NCI-H1417 (cell line): ENCODE results near the gene ABHD1.
A peak's percentile ranks its signal among the peaks of the same experiment; 100 is the strongest.

Source experiments
- DNase-seq, 3 experiments: peaks; one replicate each; lab custom pipeline; 2025; lab: John Stamatoyannopoulos, UW

The ABHD1 gene

DNA sequence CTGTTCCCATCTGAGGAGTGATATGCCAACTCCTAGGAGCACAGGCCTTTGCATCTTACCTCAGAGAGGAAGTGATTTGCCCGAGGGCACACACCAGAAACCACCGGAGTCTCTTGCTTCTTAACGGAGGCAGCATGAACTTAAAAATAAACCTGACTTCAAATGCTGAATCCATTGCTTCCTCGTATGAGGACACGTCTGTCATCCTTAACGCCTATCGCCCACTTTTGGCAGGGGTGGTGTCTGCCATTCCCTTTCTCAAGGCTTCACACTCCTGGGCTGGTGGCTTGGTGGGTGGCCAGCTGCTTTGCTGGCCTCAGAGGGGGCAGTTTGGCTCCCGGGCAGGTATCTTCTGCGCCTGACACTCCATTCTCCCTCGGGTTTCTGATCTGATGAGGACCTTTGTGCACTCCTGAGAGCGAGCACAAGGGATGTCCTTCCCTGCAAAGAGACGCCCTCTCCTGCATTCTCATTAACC, 11.9 kb downstream of the ABHD1 start:
- DNase-seq: no peak

- no peak for DNase-seq
Measured at GRCh38 chr2:27136751-27137150, 13.1 kb downstream of the ABHD1 start.

GRCh38 chr2:27137322-27137935, 13.8 kb downstream of the ABHD1 start:
- no peak for DNase-seq

- no peak for DNase-seq
Measured at GRCh38 chr2:27138111-27138510, 14.5 kb downstream of the ABHD1 start.

- no peak for DNase-seq
Measured at GRCh38 chr2:27139310-27139709, 15.7 kb downstream of the ABHD1 start, which contains the start of gene PRR30. Gene PRR30 (minus strand): TSS chr2:27139410. CDS start chr2:27138329, 1,081 bp downstream.

DNA sequence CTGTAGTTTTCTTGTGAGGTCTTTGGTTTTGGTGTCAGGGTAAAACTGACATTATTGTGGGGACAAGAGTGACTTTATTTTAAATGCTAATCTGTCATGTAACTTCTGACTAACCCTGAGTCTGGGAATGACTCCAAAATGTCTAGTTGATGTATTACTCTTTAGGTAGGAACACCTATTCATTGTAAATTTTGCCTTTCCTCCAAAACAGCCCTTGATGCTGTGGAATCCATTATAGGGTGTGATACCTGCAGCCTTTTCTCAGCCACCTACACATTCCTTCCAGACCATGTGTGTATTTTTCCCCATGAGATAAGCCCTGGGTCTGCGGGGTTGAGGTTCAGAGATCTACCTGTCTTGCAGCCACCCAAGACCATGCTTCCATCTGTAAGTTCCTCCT, 19.7 kb downstream of the ABHD1 start:
- no peak for DNase-seq

DNA sequence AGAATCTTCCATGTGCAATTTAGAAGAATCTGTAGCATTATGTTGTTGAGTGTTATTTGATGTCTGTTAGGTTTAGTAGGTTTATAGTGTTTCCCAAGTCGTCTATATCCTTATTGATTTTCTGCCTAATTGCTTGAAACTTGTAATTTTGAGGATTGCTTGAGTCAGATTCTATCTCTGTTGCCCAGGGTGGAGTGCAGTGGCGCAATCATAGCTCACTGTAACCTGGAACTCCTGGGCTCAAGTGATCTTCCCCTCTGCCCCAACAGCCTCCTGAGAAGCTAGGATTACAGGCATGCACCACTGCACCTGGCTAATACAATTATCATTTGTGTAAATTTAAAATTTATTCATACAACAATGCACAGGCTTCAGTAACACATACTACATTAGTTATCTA, 22.1 kb downstream of the ABHD1 start:
- DNase-seq: no peak

GRCh38 chr2:27147935-27148334, 24.3 kb downstream of the ABHD1 start:
- DNase-seq: no peak

DNA sequence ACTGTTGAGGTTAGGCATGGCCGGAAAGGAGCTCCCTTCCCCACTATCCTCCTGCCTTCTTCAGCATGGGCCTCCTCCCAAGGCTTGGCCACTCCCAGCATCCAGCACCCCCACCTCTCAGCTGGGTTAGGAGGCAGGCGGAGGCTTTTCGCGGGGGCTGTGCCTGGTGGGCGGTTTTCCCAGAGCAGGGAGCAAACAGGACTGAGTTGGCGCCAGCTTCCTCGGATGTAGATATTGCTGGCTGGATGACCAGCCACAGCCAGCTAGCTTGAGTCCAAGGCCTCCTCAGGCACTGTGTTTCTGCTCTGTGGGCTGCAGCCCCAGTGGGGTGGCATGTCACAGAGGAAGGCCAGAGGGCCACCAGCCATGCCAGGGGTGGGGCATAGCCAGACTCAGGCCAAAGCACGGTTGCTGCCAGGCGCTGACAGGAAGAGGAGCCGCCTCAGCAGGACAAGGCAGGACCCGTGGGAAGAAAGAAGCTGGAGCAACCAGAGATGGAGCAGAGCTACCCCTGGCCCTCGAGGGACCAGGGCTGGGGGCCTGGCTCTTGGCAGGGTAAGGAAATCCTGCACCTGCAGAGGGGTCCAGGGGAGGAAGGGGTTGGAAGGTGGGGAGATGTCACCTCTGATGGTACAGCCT, 25.3 kb downstream of the ABHD1 start, which contains the start of gene TCF23:
Gene TCF23 (plus strand): TSS at position 204 of the 639 bp plus-strand sequence. CDS start 130 bp downstream, at position 334.
- no peak for DNase-seq

DNA sequence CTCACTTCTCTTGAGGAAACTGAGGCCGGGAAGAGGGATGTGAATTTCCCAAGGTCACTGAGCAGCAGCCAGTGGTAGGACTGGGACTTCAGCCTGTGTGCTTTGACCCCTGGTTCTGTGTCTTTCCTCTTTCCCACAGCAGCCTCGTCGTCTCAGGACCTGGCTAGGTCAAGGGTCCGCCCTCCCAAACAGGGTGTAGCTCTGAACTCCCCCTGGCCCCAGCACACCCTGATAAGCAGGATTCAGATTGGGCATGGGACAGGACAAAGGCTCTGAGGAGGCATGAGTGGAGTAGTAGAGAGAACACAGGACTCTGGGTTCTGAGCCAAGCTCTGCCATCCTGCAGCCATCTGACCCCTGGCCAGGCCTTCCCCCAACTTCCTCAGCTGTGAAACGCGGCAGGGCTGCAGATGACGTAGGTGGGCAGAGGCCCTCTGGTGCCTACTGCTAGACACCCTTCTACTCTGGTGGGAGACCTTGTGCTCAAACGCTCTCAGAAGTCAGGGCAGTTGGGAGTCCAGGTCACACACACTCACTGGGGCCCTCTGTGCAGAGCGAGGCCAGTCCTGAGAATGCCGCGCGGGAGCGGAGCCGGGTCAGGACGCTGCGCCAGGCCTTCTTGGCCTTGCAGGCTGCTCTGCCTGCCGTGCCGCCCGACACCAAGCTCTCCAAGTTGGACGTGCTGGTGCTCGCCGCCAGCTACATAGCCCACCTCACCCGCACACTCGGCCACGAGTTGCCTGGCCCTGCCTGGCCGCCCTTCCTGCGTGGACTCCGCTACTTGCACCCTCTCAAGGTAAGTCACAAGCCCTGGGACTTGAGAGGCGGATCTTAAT, 26.2 kb downstream of the ABHD1 start:
- DNase-seq: no peak

DNA sequence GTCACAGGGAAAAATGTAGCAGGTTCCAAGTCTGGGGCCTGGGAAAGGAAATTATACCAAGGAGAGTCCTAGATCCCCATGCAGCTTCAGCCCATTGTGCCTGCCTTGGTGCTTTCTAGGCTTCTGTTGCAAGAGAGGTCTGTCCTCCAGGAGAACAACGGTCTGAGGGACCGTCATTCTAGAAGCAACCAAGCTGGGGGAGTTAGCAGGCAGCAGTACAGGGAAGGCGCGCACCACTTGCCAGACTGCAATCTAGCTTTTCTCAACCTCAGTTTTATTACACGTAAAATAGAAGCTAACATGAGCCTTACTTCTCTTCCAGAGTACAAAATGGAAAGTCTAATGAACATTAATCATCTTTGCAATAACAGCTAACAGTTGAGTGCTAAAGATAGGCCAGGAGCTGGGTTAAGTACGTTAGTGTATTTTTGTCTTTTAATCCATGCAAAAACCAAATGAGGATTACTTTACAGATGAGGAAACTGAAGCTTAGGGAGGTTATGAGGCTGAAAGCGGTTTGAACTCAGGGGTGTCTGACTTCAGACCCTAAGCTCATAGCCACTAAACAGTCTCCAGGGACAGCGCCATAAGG, 27.1 kb downstream of the ABHD1 start:
- no peak for DNase-seq

DNA sequence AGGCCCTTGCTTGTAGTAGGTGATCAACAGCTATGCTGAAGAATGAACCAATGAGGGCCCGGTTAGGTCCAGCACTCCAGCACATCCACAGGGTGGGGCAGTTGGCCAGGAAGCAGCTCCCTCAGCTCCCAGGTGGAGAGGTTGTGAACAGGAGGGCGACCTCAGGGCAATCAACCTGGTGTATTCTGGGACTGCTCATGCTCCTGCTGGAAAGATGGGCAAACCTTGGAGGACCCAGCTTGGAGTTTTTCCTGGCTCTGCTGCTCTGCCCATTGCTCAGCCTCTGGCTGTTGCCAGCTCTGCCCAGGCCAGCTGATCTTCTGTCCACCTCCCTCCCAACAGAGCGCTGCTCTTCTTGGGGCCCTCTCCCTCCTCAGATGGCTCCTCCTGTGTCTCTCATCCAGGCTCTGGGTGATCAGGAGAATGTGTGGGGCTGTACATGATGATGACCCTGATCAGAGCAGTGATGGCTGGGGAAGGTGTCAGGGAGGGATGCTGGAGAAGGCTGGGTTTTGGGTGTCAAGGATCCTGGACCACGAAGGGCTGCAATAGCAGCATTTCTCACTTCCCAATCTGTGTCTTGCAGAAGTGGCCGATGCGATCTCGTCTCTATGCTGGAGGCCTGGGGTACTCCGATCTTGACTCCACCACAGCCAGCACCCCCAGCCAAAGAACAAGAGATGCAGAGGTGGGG, 28.6 kb downstream of the ABHD1 start:
- DNase-seq: peak in 2 of 3 experiments; percentile 10 to 12

- peak; percentile 55 to 72 (median 68) for DNase-seq
Measured at GRCh38 chr2:27152796-27153464, 29.3 kb downstream of the ABHD1 start.

DNA sequence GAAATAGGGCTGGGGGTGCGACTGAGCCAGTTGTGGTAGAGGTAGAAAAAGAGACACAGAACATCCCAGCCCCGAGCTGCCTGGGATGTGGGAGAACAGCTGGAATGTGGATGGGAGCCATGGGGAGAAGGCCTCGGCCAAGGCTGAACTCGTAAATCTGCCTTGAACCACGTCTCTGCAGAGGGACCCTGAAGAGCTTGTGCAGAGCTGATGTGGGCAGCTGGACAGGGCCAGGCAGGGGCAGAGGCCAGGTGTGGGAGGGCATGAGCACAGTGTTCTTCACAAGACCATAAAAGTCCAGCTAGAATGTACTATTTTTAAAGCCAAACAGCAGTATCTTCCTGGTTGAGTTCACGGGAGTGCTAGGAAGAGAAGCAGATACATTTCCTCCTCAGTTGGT, 30.9 kb downstream of the ABHD1 start:
- no peak for DNase-seq

DNA sequence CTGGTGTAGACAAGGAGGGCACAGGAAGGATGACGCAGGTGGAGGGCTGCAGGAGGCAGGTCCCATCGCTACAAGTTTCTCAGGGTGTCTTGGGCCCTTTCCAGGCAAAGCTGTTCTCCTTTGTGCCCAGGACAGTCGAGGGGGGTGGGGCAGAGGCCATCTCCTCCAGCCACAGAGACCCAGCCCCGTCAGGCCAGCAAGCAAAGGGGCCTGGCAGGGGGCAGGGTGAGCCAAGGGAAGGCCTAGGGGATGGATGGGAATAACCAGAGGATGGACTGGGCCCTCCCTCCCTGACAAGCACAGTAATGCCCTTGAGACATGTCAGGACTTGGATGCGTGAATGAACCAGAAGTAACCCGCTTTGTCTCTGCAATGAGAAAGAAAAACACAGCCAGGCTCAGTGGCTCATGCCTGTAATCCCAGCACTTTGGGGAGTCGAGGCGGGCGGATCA, 31.5 kb downstream of the ABHD1 start:
- DNase-seq: no peak

- no peak for DNase-seq
Measured at GRCh38 chr2:27158468-27158867, 34.9 kb downstream of the ABHD1 start.

- DNase-seq: no peak
Measured at GRCh38 chr2:27159271-27159670, 35.7 kb downstream of the ABHD1 start.

GRCh38 chr2:27160191-27160590, 36.6 kb downstream of the ABHD1 start:
- DNase-seq: no peak

- no peak for DNase-seq
Measured at GRCh38 chr2:27162151-27163121, 38.8 kb downstream of the ABHD1 start.
